Muscle of leg (tissue), 16 donors: ENCODE measurements around the gene OR1D5. TPM values are rescaled to one million over a fixed set of nuclear protein-coding genes. Genes with fewer than 3 reads are reported as not detected.
"Not testable (repeated sequence)": the region's sequence is repeated elsewhere in the genome, so short reads cannot be mapped to it uniquely, and the experiment has no call there.

Source experiments
- DNase-seq: peaks from one replicate; pipeline ENCODE4 v3.0.0; 2013
- H3K27ac ChIP-seq: one replicate; pipeline ENCODE4 v1.5.1; 2013; ENCODE audit warnings: mild to moderate bottlenecking, low read length, control low read depth
- H3K27me3 ChIP-seq: one replicate; pipeline ENCODE4 v1.6.1; 2013; ENCODE audit warnings: low read length; ENCODE audit not compliant: control insufficient read depth, insufficient read depth
- H3K36me3 ChIP-seq: one replicate; pipeline ENCODE4 v1.6.1; 2013; ENCODE audit warnings: low read length; ENCODE audit not compliant: control insufficient read depth, insufficient read depth
- H3K4me1 ChIP-seq: one replicate; pipeline ENCODE4 v1.6.1; 2013; ENCODE audit warnings: low read length; ENCODE audit not compliant: control insufficient read depth, insufficient read depth
- H3K4me3 ChIP-seq: one replicate; pipeline ENCODE4 v1.5.1; 2013; ENCODE audit warnings: low read length, control low read depth
- H3K9me3 ChIP-seq: replicated peaks from 2 replicates; pipeline ENCODE4 v1.6.1; 2013; ENCODE audit warnings: low read depth, low read length; ENCODE audit not compliant: control insufficient read depth
- WGBS: methylation state at CpG from one replicate; pipeline ENCODE4 v1.1.5; 2013; ENCODE audit warnings: missing lambda C conversion rate; ENCODE audit not compliant: insufficient coverage; 5-methylcytosine and 5-hydroxymethylcytosine counted together
- long read RNA-seq, 11 donors: transcript quantifications; one replicate each; lab custom pipeline, GENCODE V29; 2026
- polyA plus RNA-seq, 8 donors: library from polyadenylated mRNA; unstranded; fragments of 120-200 nt; gene quantifications; one replicate each; pipeline versions ENCODE4 v1.2.1 to v1.2.3, GENCODE V29; 2013; ENCODE audit warnings: inconsistent platforms in 1 of 8, low replicate concordance in 1 of 8; ENCODE audit not compliant: insufficient read length in 8 of 8, insufficient read depth in 1 of 8
- total RNA-seq: library from RNA; stranded (reverse); fragments of 120-200 nt; gene quantifications from one replicate; pipeline ENCODE4 v1.2.4, GENCODE V29; 2013

The OR1D5 gene
- total RNA-seq (not detected), polyA plus RNA-seq (not detected)
- long read RNA-seq, donor 1: 0 reads
- long read RNA-seq, donor 2: 0 reads
- long read RNA-seq, donor 3: 0 reads
- long read RNA-seq, donor 4: 0 reads
- long read RNA-seq, donor 5: 0 reads
- long read RNA-seq, donor 6: 0 reads
- long read RNA-seq, donor 7: 0 reads
- long read RNA-seq, donor 8: 0 reads
- long read RNA-seq, donor 9: 0 reads
- long read RNA-seq, donor 10: 0 reads
- long read RNA-seq, donor 11: 0 reads

GRCh38 chr17:3063507-3063906 lies at the start of gene OR1D5:
Gene OR1D5, minus strand, starts transcription at chr17:3063607. Its CDS starts 0 bp downstream, at chr17:3063607.
- not testable (repeated sequence) for H3K27me3 ChIP-seq, H3K4me1 ChIP-seq, DNase-seq, H3K36me3 ChIP-seq, H3K27ac ChIP-seq, H3K9me3 ChIP-seq, H3K4me3 ChIP-seq
- WGBS: no CpG with 5 or more reads among the region's 2 CpGs

- Histone ChIP-seq H3K4me1 (no peaks in the 10 kb centered on the region), H3K27ac (no peak within 1 kb of the TSS), H3K4me3 (no peak within 1 kb of the TSS), H3K9me3 (no peaks in the 10 kb centered on the region), H3K27me3 (no peaks in the 10 kb centered on the region), H3K36me3 (no peaks in the 10 kb centered on the region)
- DNase-seq: no peak
- 33% methylated on average over 1 of the region's 3 CpGs for WGBS
These were observed 40.9 kb upstream of the OR1D5 start, which contains the start of gene OR1D2 for GRCh38 chr17:3104322-3104721. Gene OR1D2, minus strand, starts transcription at chr17:3104422. Its CDS starts 11,426 bp downstream, at chr17:3092996.

- H3K27ac ChIP-seq, H3K4me3 ChIP-seq, H3K36me3 ChIP-seq, H3K9me3 ChIP-seq, DNase-seq, H3K27me3 ChIP-seq, H3K4me1 ChIP-seq: not testable (repeated sequence)
- WGBS: 83% methylated on average over 2 of the region's 4 CpGs
These were observed 10.4 kb upstream of the OR1D5 start for GRCh38 chr17:3073850-3074249.

GRCh38 chr17:3065192-3065591 lies 1.8 kb upstream of the OR1D5 start:
- H3K4me1 ChIP-seq, H3K27ac ChIP-seq, H3K4me3 ChIP-seq, H3K36me3 ChIP-seq, H3K9me3 ChIP-seq, H3K27me3 ChIP-seq: not testable (repeated sequence)
- peak; percentile 34 for DNase-seq
- no CpG with 5 or more reads among the region's 1 CpG for WGBS

- H3K36me3 ChIP-seq, H3K4me3 ChIP-seq, H3K27me3 ChIP-seq, H3K4me1 ChIP-seq, DNase-seq, H3K9me3 ChIP-seq, H3K27ac ChIP-seq: not testable (repeated sequence)
- WGBS: 82% methylated on average over 4 of the region's 8 CpGs
These were observed 506 bp downstream of the OR1D5 start for GRCh38 chr17:3062824-3063377.

- not testable (repeated sequence) for H3K36me3 ChIP-seq, H3K4me1 ChIP-seq, H3K9me3 ChIP-seq, DNase-seq, H3K4me3 ChIP-seq, H3K27ac ChIP-seq, H3K27me3 ChIP-seq
- no CpG with 5 or more reads among the region's 2 CpGs for WGBS
These were observed 8.5 kb downstream of the OR1D5 start for GRCh38 chr17:3054868-3055267.

- H3K9me3 ChIP-seq: no peaks in the 10 kb centered on the region
- peaks cover 5% of the 10 kb centered on the region for H3K4me1 ChIP-seq
- no peak for DNase-seq
- no peaks in the 10 kb centered on the region for H3K36me3 ChIP-seq
- 81% methylated on average over 6 of the region's 8 CpGs for WGBS
- H3K27ac ChIP-seq: no peak overlapping the region
- no peak overlapping the region for H3K4me3 ChIP-seq
- no peaks in the 10 kb centered on the region for H3K27me3 ChIP-seq
These were observed 13.6 kb downstream of the OR1D5 start for GRCh38 chr17:3049705-3050295.

- 1% methylated on average over 48 of the region's 50 CpGs for WGBS
- Histone ChIP-seq H3K27ac (peak overlapping the region; percentile 74), H3K36me3 (no peaks in the 10 kb centered on the region), H3K27me3 (peaks cover 1% of the 10 kb centered on the region), H3K4me3 (peak overlapping the region; percentile 87), H3K9me3 (peaks cover 7% of the 10 kb centered on the region), H3K4me1 (peaks cover 5% of the 10 kb centered on the region)
- DNase-seq: peak; percentile 99
These were observed 14.5 kb downstream of the OR1D5 start for GRCh38 chr17:3048727-3049471.

- WGBS: no CpG with 5 or more reads among the region's 3 CpGs
- peaks cover 5% of the 10 kb centered on the region for H3K4me1 ChIP-seq
- no peak overlapping the region for H3K27ac ChIP-seq
- peaks cover 4% of the 10 kb centered on the region for H3K27me3 ChIP-seq
- DNase-seq: no peak
- H3K9me3 ChIP-seq: peaks cover 10% of the 10 kb centered on the region
- H3K4me3 ChIP-seq: no peak overlapping the region
- no peaks in the 10 kb centered on the region for H3K36me3 ChIP-seq
These were observed 16.7 kb downstream of the OR1D5 start for GRCh38 chr17:3046753-3047152.

GRCh38 chr17:3043737-3044365 lies 19.6 kb downstream of the OR1D5 start:
- 58% methylated on average over 9 of the region's 11 CpGs for whole genome bisulfite sequencing
- Histone ChIP-seq H3K27ac (no peak overlapping the region), H3K4me3 (no peak overlapping the region), H3K36me3 (no peaks in the 10 kb centered on the region), H3K4me1 (no peaks in the 10 kb centered on the region), H3K27me3 (peaks cover 4% of the 10 kb centered on the region), H3K9me3 (peaks cover 10% of the 10 kb centered on the region)
- no peak for DNase-seq
